ENCODE results near the gene VPS13D.

VPS13D gene

DNA sequence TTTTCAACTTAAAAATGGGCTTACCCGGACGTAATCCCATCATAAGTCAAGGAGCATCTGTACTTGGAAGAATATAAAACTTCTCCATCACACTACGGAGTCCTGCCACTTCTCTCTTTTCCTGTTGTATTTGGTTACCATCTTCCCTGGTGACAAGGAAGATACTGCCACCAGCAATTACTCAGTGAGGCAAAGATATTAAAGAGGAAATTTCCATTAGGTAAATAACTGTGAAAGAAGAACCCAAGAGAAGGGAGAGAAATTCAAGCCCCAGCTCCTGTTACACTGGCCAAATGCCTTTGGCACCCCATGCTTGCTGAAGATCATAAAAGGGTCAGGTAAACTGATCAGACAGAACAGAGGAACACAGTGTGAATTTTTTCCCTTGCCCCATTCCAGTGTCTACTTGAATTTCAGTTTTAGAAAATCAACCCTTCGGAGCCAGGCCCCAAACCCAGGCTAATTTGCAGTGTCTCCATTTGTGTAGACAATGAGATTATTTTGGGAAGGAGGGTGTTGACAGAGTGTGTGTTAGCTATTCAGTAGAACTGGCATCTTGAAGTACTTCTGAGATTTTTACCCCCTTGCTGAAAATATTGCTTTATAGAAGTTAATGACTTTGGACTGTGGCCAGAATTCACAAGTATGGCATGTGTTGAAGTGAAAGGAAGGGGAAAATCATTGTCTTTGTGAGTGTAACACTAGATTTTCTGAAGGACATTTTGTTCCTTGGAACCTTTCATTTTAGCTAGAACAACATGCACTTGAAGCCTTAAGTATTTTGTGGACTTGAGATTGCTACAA lies 221.1 kb downstream of the VPS13D start:
- no CpG with 5 or more reads among the region's 4 CpGs for WGBS (ENCODE audit: extremely low coverage, insufficient coverage, low lambda C conversion rate)
- Histone ChIP-seq H2BK5ac (ENCODE audit: low read length) (no peak overlapping the region), H3K4ac (ENCODE audit: low read depth, low read length) (no peak overlapping the region), H3K27me3 (ENCODE audit: insufficient read depth, low read length, poor library complexity) (no peaks in the 10 kb centered on the region), H3K18ac (ENCODE audit: low read length) (no peak overlapping the region), H2AK5ac (ENCODE audit: low read length) (no peak overlapping the region), H3K4me2 (ENCODE audit: low read length) (no peak overlapping the region), H3K56ac (ENCODE audit: low read length) (no peak overlapping the region), H3K23ac (ENCODE audit: low read length) (no peak overlapping the region), H4K5ac (ENCODE audit: low read length) (no peak overlapping the region), H3K27ac (ENCODE audit: low read depth, low read length) (no peak overlapping the region), H3K36me3 (ENCODE audit: control insufficient read depth, insufficient read depth, low read length) (no peaks in the 10 kb centered on the region), H3K4me3 (ENCODE audit: low read length) (no peak overlapping the region), H3K79me1 (ENCODE audit: low read length) (no peaks in the 10 kb centered on the region), H4K8ac (ENCODE audit: low read depth, low read length) (no peak overlapping the region), H3K4me1 (ENCODE audit: control insufficient read depth, low read depth, low read length) (peaks cover 5% of the 10 kb centered on the region), H2BK15ac (replicated peaks; ENCODE audit: low read depth) (no peak overlapping the region), H3K9ac (ENCODE audit: low read length) (no peak overlapping the region), H3K79me2 (ENCODE audit: control insufficient read depth, insufficient read depth, low read length) (no peaks in the 10 kb centered on the region), H2BK120ac (ENCODE audit: low read depth, low read length) (no peak overlapping the region)
- no peak for DNase-seq

DNA sequence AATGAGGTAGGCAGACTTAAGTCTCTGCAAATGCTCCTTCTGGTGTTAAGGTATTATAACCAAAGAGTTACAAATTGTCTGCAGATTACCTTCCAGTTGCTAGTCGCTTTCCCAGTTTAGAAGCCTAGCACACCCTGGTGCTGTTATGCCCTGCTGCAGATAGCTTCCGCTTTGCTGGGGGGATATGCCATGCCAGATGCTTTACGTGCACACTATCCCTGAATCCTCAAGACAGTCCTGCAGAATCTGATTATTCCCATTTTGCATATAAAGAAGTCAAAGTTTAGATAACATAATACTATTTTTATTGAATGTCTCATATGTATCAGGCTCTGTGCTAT lies 221.7 kb downstream of the VPS13D start:
- no peak overlapping the region for H3K18ac ChIP-seq (ENCODE audit: low read length)
- H3K9ac ChIP-seq (ENCODE audit: low read length): no peak overlapping the region
- no peak for DNase-seq
- H3K4ac ChIP-seq (ENCODE audit: low read depth, low read length): no peak overlapping the region
- no peak overlapping the region for H2BK15ac ChIP-seq (replicated peaks; ENCODE audit: low read depth)
- H2BK5ac ChIP-seq (ENCODE audit: low read length): no peak overlapping the region
- H3K79me1 ChIP-seq (ENCODE audit: low read length): no peaks in the 10 kb centered on the region
- no peaks in the 10 kb centered on the region for H3K79me2 ChIP-seq (ENCODE audit: control insufficient read depth, insufficient read depth, low read length)
- no peak overlapping the region for H3K56ac ChIP-seq (ENCODE audit: low read length)
- H3K27ac ChIP-seq (ENCODE audit: low read depth, low read length): no peak overlapping the region
- no peak overlapping the region for H3K4me3 ChIP-seq (ENCODE audit: low read length)
- H4K5ac ChIP-seq (ENCODE audit: low read length): no peak overlapping the region
- no peak overlapping the region for H3K4me2 ChIP-seq (ENCODE audit: low read length)
- H2BK120ac ChIP-seq (ENCODE audit: low read depth, low read length): no peak overlapping the region
- peaks cover 5% of the 10 kb centered on the region for H3K4me1 ChIP-seq (ENCODE audit: control insufficient read depth, low read depth, low read length)
- H3K36me3 ChIP-seq (ENCODE audit: control insufficient read depth, insufficient read depth, low read length): no peaks in the 10 kb centered on the region
- H2AK5ac ChIP-seq (ENCODE audit: low read length): no peak overlapping the region
- H3K27me3 ChIP-seq (ENCODE audit: insufficient read depth, low read length, poor library complexity): no peaks in the 10 kb centered on the region
- H4K8ac ChIP-seq (ENCODE audit: low read depth, low read length): no peak overlapping the region
- WGBS (ENCODE audit: extremely low coverage, insufficient coverage, low lambda C conversion rate): no CpG with 5 or more reads among the region's 3 CpGs
- H3K23ac ChIP-seq (ENCODE audit: low read length): no peak overlapping the region

DNA sequence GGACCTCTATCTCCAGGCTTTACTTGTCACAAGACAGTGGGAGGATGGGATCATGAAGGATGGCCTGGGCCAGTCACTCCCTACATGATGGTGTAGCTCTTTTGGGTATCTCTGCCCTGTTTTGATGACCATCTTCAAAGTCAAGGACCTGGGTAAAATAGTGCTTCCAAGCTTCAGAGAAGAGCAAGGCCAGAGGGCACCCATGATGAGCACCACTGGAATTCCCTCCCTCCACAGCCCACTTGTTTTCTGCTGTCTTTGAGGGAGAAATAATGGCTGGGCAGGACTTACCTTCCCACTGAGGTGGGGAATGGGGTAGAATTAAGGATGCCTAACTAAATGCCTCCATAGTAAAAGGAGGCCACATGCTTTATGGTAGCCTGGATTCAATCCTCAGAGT lies 222.4 kb downstream of the VPS13D start:
- Histone ChIP-seq H2BK5ac (ENCODE audit: low read length) (no peak overlapping the region), H3K18ac (ENCODE audit: low read length) (no peak overlapping the region), H3K4me3 (ENCODE audit: low read length) (no peak overlapping the region), H3K4ac (ENCODE audit: low read depth, low read length) (no peak overlapping the region), H3K27ac (ENCODE audit: low read depth, low read length) (no peak overlapping the region), H2BK15ac (replicated peaks; ENCODE audit: low read depth) (no peak overlapping the region), H3K27me3 (ENCODE audit: insufficient read depth, low read length, poor library complexity) (no peaks in the 10 kb centered on the region), H2BK120ac (ENCODE audit: low read depth, low read length) (no peak overlapping the region), H3K23ac (ENCODE audit: low read length) (no peak overlapping the region), H3K79me2 (ENCODE audit: control insufficient read depth, insufficient read depth, low read length) (no peaks in the 10 kb centered on the region), H3K36me3 (ENCODE audit: control insufficient read depth, insufficient read depth, low read length) (no peaks in the 10 kb centered on the region), H3K9ac (ENCODE audit: low read length) (no peak overlapping the region), H3K56ac (ENCODE audit: low read length) (no peak overlapping the region), H3K4me2 (ENCODE audit: low read length) (no peak overlapping the region), H4K8ac (ENCODE audit: low read depth, low read length) (no peak overlapping the region), H4K5ac (ENCODE audit: low read length) (no peak overlapping the region), H3K79me1 (ENCODE audit: low read length) (no peaks in the 10 kb centered on the region), H2AK5ac (ENCODE audit: low read length) (no peak overlapping the region), H3K4me1 (ENCODE audit: control insufficient read depth, low read depth, low read length) (peaks cover 5% of the 10 kb centered on the region)
- no peak for DNase-seq

DNA sequence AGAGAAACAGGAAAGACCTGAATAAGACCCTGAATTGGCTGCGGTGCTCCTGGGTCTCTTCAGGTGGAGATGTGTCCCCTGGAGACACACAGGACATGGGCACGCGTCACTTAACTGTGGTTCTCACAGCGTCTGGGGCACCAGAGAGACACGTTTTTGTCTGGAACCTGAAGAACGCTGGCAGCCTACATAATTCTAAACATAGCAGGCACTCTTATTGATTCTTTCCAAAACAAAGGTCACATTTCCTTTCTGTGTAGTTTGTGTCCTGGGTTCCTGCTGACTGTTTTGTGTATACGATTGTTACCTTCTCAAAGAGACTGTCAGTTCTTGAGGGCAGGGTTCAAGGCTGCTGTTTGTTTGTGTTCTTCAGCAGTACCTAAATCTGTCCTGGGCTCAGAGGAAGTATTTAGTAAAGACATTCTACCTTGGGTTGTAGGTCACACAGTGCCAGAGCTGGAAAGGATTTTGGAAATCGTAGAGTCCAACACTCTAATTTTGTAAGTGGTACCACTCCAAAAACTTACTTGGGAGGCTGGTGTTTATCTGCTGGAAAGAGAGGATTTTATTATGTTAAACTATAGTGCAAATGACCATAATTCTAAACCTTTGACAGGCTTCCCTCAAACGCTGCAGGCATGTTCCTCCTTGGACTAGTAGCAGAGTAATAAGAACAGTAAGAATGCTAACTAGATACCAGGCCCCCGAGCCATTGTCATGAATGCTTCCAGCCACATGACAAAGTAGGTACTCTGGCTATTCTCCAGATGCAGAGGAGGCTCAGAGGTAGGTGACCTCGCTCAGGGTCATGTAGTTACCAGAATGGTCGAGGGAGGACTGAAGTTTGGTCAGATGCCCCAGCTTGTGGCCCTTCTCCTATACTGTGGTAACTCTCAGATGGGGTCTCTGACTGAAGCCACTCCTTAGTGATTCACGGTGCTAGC lies 223.8 kb downstream of the VPS13D start:
- Histone ChIP-seq H3K27me3 (ENCODE audit: insufficient read depth, low read length, poor library complexity) (no peaks in the 10 kb centered on the region), H2AK5ac (ENCODE audit: low read length) (no peak overlapping the region), H3K36me3 (ENCODE audit: control insufficient read depth, insufficient read depth, low read length) (no peaks in the 10 kb centered on the region), H3K56ac (ENCODE audit: low read length) (no peak overlapping the region), H3K4me3 (ENCODE audit: low read length) (no peak overlapping the region), H3K18ac (ENCODE audit: low read length) (no peak overlapping the region), H3K4me2 (ENCODE audit: low read length) (no peak overlapping the region), H2BK5ac (ENCODE audit: low read length) (no peak overlapping the region), H3K79me1 (ENCODE audit: low read length) (no peaks in the 10 kb centered on the region), H2BK15ac (replicated peaks; ENCODE audit: low read depth) (no peak overlapping the region), H3K27ac (ENCODE audit: low read depth, low read length) (no peak overlapping the region), H3K9ac (ENCODE audit: low read length) (no peak overlapping the region), H3K4me1 (ENCODE audit: control insufficient read depth, low read depth, low read length) (peaks cover 2% of the 10 kb centered on the region), H4K5ac (ENCODE audit: low read length) (no peak overlapping the region), H2BK120ac (ENCODE audit: low read depth, low read length) (no peak overlapping the region), H3K4ac (ENCODE audit: low read depth, low read length) (no peak overlapping the region), H4K8ac (ENCODE audit: low read depth, low read length) (no peak overlapping the region), H3K23ac (ENCODE audit: low read length) (no peak overlapping the region), H3K79me2 (ENCODE audit: control insufficient read depth, insufficient read depth, low read length) (no peaks in the 10 kb centered on the region)
- DNase-seq: peak; percentile 25
- WGBS (ENCODE audit: extremely low coverage, insufficient coverage, low lambda C conversion rate): no CpG with 5 or more reads among the region's 13 CpGs

DNA sequence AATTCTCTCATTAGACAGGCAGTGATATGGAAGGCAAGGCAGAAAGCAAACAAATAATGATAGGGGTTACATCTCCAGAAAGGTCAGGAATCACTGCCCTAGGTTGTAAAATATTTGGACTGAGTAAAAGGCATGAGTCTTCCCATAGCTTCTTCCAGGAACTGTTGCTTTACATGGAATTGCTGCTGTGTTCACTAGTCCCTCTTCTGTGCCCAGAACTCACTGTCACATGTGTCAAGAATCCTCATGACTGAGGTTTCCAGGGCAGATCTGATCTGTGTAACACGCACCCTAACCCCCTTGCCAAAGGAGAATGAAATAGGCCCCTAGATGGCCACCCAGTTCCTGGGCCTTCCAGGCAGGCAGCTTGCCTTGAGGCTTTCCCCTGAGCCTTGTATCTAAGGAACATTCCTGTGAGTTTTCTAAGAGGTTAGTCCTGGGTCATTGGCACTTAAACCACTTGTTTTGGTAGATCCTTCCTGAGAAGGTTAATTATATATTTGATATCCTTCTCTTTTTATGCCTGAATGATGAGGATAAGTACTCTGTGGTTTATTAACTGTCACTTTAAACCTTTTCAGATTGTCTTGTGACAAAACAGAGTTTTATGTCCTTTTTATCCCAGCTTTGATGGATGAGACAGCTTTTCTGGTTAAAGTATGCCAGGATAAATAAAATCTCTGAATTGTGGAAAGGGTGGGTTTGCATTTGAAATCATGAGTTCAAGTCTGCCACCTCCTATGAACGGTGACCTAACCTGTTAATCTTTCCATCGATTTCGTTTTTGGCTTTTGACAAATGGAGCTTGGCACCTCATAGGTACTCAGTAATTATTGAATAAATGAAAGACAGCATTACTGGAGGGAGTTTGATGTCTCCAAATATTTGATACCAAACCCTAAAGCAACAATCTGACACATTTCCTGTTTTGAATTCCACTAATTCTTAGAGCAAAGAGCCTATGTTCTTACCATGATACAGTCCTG lies 224.9 kb downstream of the VPS13D start:
- Histone ChIP-seq H2BK15ac (replicated peaks; ENCODE audit: low read depth) (no peak overlapping the region), H3K4ac (ENCODE audit: low read depth, low read length) (no peak overlapping the region), H2BK5ac (ENCODE audit: low read length) (no peak overlapping the region), H3K9ac (ENCODE audit: low read length) (no peak overlapping the region), H3K36me3 (ENCODE audit: control insufficient read depth, insufficient read depth, low read length) (no peaks in the 10 kb centered on the region), H3K56ac (ENCODE audit: low read length) (no peak overlapping the region), H3K18ac (ENCODE audit: low read length) (no peak overlapping the region), H2AK5ac (ENCODE audit: low read length) (no peak overlapping the region), H3K4me1 (ENCODE audit: control insufficient read depth, low read depth, low read length) (no peaks in the 10 kb centered on the region), H3K79me2 (ENCODE audit: control insufficient read depth, insufficient read depth, low read length) (no peaks in the 10 kb centered on the region), H3K4me2 (ENCODE audit: low read length) (no peak overlapping the region), H3K23ac (ENCODE audit: low read length) (no peak overlapping the region), H4K5ac (ENCODE audit: low read length) (no peak overlapping the region), H3K79me1 (ENCODE audit: low read length) (no peaks in the 10 kb centered on the region), H4K8ac (ENCODE audit: low read depth, low read length) (no peak overlapping the region), H3K27ac (ENCODE audit: low read depth, low read length) (no peak overlapping the region), H3K4me3 (ENCODE audit: low read length) (no peak overlapping the region), H3K27me3 (ENCODE audit: insufficient read depth, low read length, poor library complexity) (no peaks in the 10 kb centered on the region), H2BK120ac (ENCODE audit: low read depth, low read length) (no peak overlapping the region)
- DNase-seq: no peak
- WGBS (ENCODE audit: extremely low coverage, insufficient coverage, low lambda C conversion rate): no CpG with 5 or more reads among the region's 4 CpGs
